ENCODE data around the gene CEACAM20.
"Not testable (repeated sequence)": the region's sequence is repeated elsewhere in the genome, so short reads cannot be mapped to it uniquely, and the experiment has no call there.

The CEACAM20 gene

DNA sequence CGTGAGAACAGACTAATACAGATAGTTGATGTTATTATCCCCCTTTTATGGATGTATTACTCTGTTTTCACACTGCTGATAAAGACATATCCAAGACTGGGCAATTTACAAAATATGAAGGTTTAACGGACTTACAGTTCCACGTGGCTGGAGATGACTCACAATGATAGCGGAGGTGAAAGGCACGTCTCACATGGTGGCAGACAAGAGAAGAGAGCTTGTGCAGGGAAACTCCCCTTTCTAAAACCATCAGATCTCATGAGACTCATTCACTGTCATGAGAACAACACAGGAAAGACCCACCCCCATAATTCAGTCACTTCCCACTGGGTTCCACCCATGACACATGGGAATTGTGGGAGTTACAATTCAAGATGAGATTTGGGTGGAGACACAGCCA is 60.7 kb downstream of the CEACAM20 start:
- DNase-seq, result not testable (repeated sequence)

DNA sequence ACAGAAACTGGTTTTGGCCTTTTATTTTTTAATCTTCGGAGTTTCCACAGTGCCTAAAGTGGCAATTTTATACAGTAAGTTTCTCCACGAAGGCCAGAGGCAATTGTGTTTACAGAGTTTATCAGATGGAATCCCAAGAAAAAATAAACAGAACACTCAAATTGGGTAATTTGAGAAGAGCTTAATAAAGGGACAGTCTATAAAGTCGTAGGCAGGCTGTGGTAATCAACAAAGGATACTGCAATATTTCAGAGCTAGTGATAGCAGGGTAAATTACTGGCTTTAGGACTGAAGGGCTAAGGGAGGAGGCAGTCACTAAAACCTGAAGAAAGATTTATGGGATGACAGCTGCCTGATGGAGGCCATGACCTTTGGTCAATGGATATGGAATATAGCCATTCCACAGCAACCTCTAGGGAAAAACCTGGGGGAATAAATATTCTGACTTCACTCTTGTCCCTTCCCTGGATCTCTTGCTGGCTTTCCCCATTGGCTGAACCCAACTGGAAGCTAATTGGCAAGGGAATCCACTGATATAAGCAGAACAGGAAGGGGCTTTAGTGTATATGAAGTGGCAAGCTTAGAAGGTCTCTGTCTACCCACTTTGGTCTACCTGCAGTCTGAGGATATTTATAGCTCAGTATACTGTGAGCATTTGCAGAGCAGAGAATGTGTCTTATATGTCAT is 66.7 kb downstream of the CEACAM20 start:
- not testable (repeated sequence) for DNase-seq

Data from midbrain (tissue), 1 donor.